Stimulated activated CD8-positive, alpha-beta memory T cell treated with anti-CD3 and anti-CD28 coated beads, Interleukin-7, amount 100 ng/mL, for 48 hours (primary cell): Measurements from ENCODE around the gene OST4.
A peak's percentile ranks its signal among the peaks of the same experiment; 100 is the strongest.

Experiments
- DNase-seq, 2 donors: peaks; one replicate each; pipeline ENCODE4 v3.0.0-alpha.2; 2020; ENCODE audit warnings: low read depth in 1 of 2; ENCODE audit errors: extremely low read depth in 1 of 2

The OST4 gene

DNA sequence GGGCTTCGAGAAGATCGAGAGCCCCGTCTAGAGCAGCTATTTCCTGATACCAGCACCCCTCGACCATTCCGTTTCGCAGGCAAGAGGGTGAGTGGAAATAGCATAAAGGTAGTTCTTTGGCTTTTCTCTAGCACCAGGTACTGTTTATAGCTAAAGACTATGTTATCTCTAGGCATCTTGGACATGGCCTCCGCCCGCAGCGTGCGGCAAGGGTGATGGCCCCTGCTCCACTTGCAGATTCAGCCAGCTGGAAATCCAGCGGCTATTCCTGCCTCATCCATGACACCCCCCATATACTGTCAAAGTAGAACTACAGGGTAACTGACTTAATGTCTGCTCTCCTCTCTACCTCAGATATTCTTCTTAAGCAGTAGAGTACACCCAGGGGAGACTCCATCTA lies 16.7 kb downstream of the OST4 start:
- DNase-seq: no peak

GRCh38 chr2:27053776-27054175 lies 17.7 kb downstream of the OST4 start:
- DNase-seq: no peak

DNA sequence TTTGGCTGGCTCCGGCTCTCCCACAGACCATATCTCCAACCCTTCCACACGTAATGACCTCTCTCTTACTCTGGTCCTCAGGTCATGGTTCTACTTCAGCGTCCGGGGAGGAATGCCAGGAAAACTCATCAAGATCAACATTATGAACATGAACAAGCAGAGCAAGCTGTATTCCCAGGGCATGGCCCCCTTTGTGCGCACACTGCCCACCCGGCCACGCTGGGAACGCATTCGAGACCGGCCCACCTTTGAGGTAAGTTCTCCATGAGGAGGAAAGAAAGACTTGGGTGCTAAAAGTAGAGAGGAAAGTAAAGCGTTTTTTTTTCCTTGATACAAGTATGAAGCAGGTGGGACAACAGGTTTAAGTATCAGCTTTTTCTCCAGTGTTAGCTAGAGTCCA lies 18.1 kb downstream of the OST4 start:
- no peak for DNase-seq

DNA sequence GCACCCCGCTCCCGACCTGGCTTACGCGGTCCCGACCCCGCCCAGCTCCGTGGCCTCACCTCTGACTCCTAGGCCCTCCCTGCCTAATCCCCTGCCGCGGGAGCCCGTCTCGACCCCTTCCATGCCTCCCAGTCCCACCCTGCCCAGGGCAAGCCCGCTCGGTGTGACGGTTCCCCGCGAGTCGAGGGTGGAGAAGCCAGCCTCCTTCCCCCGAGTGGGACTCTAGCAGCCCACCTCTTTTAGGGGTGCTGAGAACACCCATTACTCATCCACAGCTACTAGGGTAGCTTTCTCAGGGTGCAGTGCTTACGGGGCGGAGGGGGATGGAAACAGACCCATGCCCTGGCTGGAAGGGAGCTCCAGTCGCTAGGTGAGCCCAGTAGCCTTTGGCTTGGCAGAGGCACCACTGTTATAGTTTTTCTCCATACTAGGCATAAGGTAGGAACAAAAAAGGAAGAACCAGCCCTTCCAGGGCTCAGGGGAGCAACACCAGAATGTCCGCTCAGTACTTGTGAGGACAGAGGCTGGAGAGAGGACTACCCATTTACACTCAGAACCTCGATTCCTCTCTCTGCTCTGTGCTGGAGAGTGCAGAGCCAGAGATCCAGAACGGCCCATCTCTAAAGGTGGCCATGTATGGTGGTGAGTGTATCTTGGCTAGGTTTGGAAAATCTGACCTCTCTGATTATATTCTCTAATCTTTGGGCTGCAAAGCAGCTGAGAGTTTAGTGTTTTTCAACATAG lies 19.4 kb downstream of the OST4 start:
- DNase-seq: no peak

DNA sequence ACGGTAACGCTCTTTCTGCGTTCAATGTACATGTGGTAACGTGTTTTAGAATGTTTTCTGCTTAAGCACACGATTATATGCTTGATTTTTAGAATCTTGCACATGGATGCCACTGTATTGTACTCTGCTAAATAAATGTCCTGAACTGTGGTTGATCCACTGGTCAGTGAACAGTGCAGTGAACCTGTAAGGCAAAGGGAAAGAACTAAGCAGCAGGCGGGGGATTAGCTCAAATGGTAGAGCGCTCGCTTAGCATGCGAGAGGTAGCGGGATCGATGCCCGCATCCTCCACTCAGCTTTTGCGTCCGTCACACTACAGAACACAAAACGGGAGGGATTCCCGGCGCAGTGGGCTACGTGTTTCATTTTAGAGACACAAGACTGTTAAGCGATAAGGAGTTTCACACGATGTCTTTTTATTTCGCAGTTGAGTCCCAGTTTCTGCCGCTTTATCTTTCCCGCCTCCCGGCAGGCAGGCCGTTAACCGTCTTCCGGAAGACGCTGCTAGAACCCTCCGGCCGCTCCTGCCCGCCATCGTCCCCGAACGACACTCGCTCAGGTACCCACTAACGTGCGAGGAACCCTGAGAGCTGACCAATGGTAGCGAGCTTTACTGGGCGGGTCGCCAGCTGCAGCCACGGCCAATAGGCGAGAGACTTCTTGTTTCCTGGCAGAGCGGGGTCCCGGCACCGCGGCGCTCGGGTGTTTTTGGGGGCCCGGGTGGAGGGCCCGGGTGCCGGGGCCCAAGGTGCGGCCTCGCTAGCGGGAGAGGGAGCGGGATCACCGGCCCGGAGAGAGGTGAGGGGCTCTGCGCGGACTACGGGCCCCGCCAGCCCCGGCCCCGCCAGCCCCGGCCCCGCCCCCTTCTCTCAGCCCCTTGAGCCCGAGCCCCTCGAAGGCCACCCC lies 20.2 kb downstream of the OST4 start, which contains the start of gene AGBL5:
AGBL5 (plus strand) TSS at position 673 of the 906 bp plus-strand sequence. CDS start 1,291 bp downstream, outside the sequence.
- DNase-seq: peak; percentile 81 to 92

DNA sequence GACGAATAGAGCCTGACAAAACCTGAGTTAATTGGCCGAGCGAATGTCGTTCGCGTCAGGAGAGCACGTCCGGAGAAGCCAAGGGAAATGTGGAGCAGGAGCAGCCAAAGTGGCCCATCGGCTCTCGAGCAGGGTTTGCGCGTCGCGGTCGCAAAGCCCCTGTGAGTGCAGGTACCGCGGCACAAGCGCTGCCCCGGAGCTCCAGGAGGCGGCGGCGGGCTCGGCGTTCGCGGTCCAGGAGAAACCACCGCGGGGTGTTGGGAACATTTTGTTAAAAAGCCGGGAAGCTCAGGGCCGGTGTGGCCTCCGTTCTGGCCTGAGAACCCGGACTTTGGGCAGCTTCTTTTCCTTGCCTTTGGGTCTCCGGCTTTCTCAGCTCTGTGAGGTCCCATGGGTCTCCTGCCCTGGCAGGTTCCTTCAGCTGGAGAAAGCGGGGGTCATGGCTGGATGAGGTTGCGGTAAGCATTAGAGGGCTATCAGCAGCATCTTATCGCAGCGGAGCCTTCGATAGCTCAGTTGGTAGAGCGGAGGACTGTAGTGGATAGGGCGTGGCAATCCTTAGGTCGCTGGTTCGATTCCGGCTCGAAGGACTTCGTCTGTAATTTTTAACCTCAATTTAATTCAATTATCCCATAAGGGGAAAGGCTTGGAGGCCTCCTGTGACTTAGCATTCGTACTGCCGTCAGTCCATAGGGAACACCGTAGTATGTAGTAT lies 21.0 kb downstream of the OST4 start:
- peak; percentile 74 to 75 for DNase-seq

- peak; percentile 58 to 65 for DNase-seq
Observed at GRCh38 chr2:27049422-27050280, 21.8 kb downstream of the OST4 start.

GRCh38 chr2:27042985-27043634 lies 28.3 kb downstream of the OST4 start:
- no peak for DNase-seq

DNA sequence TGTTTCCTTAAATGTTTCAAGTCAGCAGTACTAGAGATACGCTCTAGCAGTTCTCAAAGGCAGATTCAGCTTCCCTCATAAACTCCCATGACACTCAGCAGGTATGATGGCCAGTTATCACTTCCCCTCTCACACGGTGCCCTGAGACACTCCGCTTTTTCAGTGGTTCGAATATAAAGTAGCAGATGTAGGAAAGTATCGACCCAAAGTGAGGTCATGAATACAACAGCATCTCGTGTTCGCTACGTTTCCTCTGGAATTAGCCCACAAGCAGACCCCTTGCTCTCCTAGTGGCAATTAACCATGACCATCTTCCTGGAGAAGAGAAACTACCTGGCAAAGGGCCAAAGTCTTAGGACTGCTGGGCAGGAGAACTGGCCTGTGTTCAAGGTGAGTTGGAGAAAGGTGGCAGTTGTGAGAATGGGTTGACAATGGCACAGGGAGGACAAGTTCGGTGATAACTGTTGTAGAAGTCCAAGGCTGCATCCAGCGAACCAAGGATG lies 29.2 kb downstream of the OST4 start:
- DNase-seq: no peak

DNA sequence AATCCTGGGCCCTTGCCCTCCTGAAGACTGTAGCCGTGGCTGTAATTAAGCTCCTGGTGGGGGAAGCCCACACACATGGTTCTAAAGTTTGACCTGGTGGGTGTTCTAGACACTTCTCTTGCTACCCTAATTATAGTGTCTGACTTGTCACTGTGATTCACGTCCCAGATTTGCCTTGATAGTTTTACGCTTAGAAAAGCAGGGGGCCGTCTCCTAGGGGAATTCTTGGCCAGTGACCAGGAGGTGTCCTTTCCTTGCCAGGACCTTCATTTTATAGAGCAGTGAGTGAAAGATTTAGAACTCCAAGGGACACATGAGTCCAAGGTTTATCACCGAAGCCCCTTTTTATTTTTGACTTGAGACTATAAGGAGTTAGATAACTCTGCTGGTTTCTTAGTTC lies 29.7 kb downstream of the OST4 start:
- no peak for DNase-seq

- DNase-seq: no peak
Observed at GRCh38 chr2:27040282-27040681, 31.2 kb downstream of the OST4 start.

DNA sequence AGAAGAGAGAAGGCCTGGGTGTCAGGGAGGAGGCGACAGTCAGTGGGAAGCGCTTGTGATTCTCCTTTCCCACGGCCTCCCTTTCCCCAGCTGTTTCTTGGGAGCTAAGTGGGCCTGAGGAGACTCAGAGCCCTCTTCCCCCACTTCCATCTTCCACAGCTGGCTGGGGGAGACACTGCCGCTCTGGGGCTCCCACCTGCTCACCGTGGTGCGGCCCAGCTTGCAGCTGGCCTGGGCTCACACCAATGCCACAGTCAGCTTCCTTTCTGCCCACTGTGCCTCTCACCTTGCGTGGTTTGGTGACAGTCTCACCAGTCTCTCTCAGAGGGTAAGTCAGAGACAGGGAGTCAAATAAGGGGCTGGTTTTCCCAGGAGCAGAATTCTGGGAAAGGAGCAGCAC lies 31.6 kb downstream of the OST4 start:
- DNase-seq: no peak

DNA sequence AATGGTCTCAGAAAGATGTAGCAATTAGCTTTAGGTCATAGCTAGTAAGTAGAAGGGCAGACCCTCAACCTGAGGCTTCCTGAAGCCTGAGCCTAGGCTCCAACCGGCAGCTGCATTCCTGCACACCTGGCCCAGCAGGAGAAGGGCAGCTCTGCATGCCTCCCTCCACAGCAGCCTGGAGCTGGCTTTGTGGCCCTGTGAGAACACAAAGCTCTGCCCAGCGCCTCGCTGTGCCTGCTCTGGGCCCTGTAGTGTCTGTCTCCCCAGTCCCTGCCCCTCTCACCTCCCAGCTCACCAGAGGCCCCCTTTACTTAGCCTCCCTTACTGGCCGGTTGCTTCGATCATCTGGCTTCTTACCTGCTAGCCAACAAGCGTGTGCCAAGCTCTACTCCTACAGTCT lies 32.0 kb downstream of the OST4 start:
- DNase-seq: no peak

GRCh38 chr2:27038631-27039339 lies 32.7 kb downstream of the OST4 start:
- DNase-seq: no peak

DNA sequence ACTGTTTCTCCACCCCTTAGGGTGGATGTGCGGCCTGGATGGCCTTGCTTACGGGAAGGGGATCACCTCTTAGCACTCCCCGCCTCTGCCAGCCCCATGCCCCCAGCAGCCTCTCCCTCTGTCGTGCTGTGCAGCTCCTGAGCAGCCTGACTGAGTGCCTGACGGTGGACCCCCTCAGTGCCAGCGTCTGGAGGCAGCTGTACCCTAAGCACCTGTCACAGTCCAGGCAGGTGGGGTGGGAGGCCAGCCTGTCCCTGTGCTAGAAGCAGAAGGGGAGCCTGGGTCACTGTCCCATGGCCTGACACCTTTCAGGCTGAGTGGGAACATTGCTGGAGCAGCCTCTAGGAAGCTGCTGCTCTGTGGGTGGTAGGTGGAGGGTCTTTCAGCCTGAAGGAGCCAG lies 33.4 kb downstream of the OST4 start:
- DNase-seq: no peak

DNA sequence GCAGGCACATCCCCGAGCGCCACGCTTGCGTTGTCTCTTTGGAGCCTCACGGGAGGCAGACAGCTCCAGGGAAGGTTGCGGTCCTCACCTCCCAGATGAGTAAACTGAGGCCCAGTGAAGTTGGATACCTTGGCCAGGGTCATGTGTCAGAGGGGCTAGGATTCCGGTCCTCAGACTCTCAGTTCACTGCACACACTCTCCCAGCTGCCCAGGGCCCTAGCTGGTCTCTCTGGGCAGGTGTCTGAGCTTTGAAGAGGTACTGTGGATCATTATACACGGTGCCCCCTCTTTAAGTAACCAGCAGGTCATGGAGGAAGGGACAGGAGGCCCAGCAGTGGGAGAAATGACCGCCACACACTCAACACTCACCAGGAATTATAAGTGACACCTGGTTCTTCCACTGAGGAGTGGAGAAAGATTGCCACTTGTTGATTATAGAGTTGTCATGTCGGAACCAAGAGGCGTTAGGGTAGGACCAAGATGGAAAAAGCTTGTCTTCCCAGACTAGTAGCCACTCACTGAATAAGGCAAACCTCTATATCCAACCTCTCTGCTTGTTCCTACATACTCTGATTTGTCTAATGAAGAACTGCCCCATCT lies 38.1 kb downstream of the OST4 start:
- DNase-seq: no peak

DNA sequence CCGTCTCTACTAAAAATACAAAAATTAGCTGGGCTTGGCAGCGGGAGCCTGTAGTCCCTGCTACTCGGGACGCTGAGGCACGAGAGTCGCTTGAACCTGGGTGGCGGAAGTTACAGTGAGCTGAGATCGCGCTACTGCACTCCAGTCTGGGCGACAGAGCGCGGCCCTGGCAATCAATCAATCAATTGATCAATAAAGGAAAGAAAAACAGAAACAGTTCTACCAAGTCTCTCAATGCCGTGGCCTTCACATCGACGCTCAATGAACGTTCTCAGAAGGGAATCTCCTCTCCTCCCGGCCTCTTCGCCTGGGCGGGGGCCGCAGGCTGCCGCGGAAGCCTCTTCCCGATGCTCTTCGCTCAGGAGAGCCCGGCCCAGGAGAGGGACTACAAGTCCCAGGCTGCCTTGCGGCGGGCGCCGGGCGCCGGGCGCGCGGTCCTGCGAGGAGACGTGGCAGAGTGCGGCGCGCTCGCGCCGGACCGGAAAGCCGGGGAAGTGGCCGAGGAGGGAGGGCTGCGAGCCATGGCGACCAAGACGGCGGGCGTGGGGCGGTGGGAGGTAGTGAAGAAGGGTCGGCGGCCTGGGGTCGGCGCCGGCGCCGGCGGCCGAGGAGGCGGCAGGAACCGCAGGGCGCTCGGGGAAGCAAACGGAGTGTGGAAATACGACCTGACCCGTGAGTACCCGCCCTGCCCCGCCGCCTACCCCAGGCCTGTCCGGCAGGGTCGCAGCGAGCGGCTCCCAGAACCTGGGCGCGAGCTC lies 38.8 kb downstream of the OST4 start, which contains the start of gene TMEM214:
TMEM214 (plus strand) TSS at position 471 of the 758 bp plus-strand sequence; CDS start at position 522, 51 bp downstream.
- peak; percentile 69 to 75 for DNase-seq

DNA sequence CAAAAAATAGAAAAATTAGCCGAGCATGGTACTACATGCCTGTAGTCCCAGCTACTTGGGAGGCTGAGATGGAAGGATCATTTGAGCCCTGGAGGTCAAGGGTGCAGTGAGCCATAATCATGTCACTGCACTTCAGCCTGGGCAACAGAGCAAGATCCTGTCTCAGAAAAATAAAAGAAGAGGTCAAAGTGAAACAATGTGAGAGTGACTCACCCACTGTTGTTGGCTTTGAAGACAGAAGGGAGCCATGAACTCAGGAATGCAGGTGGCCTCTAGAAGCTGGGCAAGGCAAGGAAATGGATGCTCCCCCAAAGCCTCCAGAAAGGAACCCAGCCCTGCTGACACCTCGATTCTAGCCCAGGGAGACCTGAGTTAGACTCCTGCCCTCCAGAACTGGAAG lies 42.4 kb downstream of the OST4 start:
- DNase-seq: no peak
